ENCODE measurements around the gene DOK3.
"Not testable (repeated sequence)": the region's sequence is repeated elsewhere in the genome, so short reads cannot be mapped to it uniquely, and the experiment has no call there.

The DOK3 gene

DNA sequence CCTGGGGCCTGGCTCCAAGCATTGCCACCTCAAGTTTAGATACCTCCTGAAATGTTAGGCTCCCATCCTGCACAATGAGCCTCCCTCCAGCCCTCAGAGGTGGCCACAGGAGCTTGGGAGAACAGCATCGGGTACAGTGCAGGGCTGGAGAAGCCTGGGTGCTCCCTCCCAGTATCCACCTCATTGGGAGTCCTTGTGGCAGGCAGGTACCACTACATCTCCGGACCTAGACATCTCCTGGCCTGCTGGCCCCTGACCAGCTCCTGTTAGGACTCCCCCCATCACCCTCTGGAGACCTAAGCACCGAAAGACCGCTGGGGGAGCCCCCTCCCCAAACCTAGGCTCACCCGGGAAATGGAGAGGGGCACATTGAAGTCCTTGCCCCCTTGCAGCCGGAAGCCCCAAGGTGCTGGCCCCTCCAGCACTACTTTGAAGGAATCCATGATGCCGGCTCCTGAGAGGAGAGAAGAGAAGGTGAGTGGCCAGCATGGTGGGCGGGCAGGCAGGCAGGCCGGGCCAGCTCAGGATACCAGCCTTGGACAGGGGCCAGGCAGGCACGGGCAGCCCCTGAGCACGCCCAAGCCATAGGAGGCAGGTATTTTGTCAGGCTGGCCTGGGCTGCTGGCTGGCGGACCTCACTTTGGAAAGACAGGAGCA, 13.4 kb downstream of the DOK3 start:
- no peak for DNase-seq

DNA sequence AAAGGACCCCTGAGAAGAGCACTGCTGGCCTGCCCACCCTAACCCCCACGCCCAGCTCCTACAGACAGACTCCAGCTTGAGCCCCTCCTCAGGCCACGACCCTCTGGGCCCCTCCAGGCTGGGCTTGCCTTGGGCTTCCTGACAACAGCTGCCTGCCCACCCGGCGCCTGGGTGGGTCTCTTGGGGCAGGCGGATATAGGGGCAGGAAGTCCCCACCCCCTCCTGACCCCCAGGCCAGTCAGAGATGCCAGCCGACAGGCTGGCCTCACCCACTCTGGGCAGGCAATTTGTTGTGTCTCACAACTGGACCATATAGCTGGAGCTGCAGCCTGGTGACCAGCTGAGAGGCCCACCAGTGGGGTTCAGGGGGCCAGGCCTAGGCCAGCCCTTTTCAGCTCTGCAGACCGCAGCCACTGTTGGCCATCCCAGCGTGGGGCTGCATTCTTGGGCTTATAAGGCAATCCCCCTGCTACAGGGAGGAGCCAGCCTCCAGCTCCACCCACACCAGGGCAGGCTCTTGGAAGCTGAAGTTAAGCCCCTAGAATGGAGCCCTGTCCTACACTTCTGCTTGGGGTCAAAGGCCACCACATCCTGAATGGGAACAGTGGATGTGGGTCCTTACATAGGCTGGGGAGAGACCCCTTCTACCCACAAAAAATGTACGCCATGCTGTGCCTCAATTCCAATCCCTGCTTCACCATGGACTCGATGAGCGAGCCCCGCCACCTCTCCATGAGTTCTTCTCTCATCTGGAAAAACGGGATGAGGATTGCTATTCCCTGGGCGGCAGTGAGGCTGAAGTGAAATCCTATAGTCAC, 14.2 kb downstream of the DOK3 start:
- no peak for DNase-seq

DNA sequence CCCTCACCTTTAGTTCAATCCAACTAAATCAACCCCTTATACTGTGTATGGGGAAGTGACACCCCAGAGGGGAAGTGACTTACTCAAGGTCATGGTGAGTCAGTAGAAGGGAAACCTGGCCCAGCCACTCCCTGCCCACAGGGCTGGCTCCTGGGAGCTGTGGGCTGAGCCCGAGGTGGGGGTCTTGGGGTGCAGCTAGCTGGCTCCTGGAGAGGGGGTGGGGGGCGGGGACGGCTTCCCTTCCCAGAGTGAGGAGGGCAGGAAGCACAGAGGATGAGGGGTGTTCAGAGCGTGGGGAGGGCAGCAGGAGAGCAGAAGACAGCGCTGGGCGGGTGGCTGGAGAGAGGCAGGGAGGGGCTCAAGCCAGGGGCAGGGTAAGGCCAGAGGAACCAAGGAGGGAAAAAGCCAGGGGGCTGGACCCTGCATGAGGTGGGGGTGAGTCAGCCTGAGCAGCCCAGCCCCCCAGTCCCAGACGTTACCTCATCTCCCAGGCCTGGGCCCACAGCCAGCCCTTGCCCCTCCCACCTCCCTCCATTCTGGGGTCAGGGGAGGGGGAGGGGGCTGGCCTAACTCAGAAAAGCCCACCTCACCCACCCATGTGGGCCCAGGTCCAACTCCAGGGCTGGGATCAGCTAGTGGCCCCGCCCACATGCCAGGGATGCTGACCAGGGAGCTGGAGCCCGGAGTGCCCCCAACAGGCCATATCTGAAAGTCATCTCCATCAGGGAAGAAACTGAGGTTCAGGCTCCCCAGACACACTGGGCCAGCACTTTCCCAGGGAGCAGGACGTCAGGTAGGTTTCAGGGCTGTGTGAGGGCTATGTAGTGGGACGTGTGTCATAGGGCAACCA, 15.1 kb downstream of the DOK3 start:
- no peak for DNase-seq

DNA sequence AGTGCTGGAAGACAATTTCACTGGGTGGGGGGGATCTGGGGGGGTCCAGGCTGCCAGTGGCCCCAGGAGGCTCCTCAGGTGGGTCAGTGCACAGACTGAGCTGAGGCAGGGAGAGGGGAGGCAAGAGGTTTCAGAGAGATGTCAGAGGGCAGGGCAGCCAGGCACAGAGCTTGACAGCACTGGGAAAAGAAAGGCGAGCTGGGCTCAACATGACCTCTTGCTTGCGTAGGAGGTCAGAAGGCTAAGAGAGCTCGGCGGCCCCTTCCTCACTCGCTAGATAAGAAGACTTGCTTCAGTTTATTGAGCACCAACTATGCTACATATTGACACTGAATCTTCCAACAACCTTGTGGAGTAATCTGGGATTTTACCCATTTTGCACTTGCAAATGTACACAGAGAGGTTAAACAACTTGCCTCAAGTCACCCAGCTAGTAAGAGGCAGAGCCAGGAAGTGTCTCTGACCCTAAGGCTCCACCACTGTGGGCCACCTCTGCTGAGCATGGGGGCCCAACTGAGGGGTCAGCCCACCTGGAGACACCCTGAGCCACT, 15.8 kb downstream of the DOK3 start:
- DNase-seq = no peak

DNA sequence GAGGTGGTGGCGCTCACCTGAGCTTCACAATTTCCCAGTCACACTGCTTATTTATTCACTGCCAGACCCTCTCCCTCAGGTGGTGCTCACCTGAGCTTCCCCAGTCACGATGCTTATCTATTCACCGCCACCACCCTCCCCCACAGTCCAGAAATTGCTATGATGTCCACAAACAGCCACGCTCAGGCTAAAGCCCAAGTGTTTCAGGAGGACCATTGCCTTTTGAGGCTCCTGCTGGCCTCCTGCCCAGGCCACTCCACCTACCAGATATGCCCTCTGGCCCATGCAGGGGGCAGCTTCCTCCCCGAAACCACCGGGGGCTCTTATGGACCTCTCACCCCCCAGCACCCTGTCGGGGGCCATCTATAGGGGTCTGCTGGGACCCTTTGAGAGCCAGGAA, 16.8 kb downstream of the DOK3 start:
- no peak for DNase-seq

DNA sequence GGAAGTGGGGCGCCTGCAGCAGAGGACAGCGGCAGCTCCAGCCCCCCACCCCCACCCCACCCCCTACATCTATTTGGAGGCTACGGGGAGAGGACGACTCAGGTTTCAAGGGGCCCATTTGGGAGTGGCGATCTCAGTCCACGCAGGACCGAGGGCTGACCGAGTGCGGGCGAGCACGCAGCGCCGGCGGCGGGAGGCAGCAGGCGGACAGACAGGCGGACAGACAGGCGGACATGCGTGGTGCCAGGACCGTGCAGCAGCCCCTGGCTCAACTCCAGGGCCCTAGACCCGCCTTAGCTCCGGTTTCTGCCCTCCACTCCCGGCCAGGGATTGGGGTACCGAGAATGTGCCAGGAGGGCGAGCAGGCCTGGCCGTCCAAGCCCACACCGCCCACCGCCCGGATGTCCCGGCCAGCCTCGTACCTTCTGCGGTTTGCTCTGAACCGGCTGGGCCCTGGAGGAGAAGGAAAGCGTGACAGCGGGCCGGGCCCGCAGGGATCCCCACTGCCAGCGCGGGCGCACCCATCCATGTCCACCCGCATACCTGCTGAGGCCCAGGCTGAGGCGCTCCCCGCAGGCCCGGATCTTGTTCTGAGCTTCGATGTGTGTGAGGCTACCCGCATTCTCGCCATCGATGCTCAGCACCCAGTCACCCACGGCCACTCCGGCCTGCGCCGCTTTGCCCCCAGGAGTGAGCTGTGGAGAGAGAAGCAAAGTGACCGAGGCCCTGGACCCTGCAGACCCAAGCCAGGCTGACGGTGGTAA, 17.5 kb downstream of the DOK3 start:
- DNase-seq = no peak

DNA sequence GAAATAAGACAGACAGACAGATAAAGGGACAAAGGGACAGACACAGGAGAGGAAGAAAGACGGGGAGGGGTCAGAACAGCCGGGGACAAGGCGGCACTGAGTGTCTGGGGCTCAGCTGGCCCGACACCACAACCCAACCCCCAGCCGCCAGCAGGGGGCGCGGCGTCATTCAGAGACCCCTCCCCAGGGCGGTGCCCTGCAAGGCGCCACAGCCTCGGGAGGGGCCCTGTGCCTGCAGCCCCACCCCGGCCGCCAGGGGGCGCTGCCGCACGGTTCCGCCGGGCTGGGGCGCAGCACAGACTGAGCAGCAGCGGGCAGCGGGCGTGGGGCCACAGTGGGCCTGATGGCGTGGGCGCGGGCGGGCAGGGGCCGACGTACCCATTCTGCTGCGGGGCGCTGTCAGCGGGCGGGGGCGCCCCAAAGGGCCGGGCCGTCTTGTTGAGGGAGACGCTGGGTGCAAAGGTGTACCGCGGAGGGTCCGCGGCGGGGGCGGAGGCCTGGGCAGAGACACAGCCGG, 18.1 kb downstream of the DOK3 start:
- DNase-seq = peak; percentile 68

DNA sequence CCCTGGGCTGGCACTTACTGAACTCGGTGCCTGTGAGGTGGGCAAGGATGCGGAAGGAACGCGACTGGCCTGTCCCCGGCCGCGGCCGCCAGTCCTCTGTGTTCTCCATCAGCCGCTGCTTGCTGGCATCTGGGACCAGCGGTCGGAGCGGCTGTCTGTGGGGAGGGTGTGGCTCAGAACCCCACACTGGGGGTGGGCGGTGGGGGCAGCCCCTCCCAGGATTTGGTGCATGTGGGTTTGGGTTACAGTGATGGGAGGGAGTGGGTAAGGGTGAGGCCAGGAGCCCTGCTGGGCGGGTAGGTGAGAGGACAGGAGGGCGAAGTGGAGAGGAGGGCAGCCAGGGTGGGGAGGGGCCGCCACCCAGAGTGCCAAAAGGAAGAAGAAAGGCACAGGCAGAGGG, 18.6 kb downstream of the DOK3 start:
- DNase-seq = no peak

DNA sequence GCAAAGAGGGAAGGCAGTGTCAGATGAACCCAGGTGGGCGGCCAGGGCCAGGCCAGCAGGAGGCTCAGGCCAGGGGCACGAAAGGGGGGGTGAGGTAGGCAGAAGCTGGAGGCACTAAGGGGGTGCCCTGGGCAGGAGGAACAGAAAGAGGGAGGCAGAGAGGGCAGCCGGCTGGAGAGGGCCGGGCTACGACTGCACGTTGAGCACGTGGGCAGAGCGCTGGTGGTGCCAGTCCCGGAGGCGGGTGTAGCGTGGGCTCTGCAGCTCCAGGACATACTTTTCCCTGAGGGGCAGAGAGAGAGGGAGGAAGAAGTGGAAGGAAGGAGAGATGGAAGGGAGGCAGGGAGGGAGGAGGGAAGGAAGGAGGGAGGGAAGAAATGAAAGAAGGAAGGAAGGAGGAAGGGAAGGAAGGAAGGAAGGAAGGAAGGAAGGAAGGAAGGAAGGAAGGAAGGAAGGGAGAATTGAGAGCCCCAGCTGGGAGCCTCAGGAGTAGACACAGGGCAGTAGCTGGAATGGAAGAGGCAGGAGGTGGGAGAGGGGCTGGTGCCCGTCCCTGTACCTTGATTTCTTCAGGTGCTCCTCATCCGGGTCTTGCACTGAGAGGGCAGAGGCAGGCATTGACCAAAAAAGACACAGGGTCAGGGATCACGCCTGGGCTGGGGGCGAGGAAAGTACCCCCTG, 19.2 kb downstream of the DOK3 start:
- no peak for DNase-seq

DNA sequence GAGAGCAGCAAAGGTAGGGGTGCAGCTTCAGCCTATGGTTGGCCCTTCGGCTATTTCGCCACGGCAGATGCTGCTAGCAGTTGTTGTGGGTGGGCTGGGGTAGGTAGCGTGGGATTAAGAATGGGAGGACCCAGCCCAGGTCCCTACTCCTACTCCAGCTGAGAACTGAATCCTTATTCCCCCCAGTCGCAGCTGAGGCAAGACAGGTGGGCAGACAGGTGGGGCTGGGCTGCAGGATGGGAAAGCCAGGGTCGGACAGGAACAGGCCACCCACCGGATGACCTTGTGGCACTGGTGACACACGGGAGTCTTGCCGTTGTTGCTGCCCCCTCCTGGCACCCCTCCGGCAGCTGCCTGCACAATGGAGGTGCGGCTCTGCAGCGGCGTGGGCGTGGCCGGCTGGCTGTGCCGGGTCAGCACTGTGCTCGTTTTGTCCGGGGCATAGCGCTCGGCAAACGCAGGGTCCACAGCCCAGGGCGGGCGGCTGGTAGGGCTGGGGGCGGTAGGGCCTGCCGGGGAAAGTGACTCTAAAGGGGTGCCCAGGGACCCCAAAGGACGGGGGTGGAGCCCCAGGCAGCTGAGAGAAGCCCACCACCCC, 20.4 kb downstream of the DOK3 start:
- no peak for DNase-seq

DNA sequence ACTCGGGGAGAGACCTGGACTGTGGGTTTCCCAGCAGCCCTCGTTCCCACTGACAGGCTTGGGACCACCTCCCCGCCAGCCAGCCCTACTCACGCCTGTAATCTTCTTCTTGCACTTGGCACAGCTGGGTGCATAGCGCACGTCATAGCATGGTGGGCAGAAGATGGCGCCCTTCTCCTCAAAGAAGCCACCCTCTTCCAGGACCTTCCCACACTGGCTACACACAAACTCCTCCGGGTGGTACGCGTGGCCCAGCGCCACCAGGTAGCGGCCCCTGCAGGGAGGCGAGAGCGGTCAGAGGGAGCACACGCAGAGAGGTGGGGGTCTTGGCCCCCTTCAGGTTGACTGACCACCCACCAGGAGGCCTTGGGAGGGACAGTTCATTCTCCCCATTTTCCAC, 21.7 kb downstream of the DOK3 start:
- no peak for DNase-seq

DNA sequence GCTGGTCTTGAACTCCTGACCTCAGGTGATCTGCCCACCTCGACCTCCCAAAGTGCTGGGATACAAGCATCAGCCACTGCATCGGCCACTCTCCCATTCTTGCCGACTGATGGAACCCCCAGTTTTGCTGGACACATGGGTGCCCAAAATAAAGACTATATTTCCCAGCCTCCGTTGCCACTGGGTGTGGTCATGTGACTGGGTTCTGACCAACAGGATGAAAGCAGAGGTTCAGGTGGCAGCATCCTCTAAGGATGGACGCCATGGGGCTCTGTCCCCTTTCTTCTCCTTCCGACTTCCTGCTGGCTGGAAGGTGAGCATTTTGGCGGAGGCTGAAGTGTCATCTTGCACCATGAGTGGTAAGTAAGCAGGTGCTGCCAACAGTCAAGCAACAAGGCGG, 22.5 kb downstream of the DOK3 start:
- no peak for DNase-seq

DNA sequence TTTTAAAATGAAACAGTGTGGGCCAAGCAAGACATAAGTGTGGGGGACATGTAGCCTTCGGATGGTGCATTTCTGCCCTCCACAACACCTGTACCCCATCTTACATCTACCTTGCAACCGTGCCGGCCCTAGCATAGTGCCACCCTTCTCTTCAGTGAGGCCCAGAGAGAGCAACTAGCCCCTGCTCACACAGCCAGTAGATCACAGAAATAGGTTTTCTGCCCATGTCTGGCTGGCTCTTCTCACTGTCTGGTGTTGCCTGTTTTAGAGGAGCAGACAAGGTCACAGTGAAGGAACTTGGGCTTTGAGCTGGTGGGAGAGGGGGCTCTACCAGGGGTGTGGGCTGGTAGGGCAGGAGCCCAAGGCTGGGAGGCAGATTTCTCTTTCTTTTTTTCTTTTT, 23.4 kb downstream of the DOK3 start:
- no peak for DNase-seq

DNA sequence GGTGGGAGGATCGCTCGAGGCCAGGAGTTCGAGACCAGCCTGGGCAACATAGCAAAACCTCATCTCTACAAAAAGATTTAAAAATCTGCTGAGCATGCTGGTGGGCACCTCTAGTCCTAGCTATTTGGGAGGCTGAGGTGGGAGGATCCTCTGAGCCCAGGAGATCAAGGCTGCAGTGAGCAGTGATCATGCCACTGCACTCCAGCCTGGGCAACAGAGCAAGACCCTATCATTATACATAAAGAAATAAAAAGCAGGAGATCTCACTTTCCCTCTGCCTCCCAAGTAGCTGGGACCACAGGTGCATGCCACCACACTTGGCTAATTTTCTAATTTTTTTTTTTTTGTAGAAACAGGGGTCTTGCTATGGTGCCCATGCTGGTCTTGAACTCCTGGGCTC, 23.9 kb downstream of the DOK3 start:
- not testable (repeated sequence) for DNase-seq

DNA sequence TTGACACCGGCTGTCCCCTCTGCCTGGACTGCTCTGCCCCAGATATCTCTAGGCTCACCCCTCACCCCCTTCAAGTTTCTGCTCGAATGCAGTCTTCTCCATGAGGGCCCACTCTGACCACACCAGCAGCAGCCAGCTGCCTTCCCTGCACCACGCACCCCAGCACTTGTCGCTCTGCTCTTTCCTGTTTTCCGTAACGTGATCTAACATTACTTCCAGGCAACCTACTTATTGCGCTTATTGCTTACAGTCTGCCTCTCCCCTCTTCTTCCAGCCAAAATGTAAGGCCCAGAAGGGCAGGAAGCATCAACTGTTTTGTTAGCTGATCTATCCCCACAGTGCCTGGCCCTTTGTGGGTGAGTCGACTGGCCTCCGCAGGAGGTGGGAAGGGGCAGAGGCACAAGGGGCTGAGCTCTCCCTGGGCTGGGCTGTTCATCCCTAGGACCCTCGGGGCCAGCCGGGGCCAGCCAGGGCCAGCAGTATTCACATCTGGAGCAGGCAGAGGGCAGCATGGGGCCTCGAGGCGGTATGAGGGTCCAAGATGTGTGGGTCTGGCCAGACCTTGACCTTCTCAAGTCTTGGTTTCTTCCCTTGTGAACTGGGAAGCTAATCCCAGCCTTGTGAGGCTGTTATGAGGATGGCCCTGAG, 24.6 kb downstream of the DOK3 start:
- no peak for DNase-seq

DNA sequence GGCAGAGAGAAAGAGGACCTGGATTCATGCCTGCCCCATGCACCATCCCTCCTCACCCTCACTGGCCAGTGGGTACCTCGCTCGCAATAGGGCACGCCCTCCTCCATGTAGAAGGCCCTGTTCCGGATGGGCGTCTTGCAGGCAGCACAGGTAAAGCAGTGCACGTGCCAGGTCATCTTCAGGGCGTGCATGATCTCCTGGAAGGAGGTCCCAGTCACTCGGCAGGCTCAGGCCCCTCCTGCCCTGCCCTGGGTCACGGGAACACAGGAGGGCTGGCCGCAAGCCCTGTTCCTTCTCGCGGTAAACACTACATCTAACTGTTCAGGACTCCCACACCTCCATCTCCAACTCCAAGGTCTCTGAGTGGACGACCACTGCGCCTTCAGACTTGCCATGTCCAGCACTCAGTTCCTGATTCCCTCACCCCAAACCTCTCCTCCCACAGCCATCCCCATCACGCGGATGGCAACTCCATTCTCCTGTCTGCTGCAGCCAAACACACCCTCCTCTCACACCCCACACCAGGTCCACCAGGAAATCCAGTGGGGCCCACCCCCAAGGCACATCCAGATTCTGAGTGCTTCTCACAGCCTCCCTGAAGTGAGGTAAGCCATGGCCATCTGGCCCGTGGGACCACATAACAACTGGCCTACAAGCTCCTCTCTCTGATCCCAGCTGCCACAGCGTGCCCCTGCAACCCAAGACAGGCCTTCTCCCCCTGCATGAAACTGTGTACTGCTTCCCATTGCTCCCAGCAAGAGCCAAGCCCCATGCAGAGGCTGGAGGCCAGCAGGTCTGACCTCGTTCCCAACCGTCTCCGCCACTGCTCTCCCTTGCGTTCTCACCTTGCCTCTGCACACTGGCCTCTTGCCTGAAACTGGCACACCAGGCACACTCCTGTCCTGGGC, 25.4 kb downstream of the DOK3 start:
- no peak for DNase-seq

DNA sequence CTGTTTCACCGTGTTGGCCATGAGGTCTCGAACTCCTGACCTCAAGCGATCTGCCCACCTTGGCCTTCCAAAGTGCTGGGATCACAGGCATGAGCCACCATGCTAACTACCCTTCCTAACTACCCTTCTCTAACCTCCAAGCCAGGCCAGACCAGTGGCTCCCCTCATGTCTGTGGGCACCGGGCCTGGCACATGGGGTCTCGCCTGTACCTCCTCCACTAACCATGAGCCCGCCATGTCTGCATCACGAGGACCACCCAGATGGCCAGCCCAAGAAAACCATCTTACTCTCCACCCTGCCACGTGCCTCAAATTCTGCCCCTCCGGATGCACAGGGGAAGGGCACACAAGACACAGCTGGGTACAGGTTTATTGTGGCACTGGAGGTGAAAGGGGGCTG, 26.6 kb downstream of the DOK3 start:
- DNase-seq = no peak

DNA sequence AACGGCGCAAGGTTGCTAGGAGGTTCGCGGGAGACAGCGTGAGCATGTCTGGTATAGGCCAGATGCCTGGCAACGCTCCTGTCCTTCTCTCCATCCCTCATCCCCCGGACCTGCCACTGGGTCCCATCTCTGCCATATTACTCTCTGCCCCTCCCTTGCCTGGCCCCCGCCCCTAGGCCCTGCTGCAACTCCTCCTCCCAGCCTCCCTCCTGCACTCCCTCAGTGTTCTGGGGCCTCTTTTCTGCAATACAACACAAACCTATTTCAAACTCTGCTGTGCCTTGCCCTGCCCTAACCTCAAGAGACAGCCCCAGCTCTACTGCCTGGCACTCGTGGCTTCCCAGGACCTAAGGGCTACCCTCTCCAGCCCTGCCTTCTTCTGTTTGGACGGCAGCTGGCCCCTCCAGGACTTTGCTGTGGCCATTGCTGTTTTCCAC, 27.2 kb downstream of the DOK3 start:
- no peak for DNase-seq

DNA sequence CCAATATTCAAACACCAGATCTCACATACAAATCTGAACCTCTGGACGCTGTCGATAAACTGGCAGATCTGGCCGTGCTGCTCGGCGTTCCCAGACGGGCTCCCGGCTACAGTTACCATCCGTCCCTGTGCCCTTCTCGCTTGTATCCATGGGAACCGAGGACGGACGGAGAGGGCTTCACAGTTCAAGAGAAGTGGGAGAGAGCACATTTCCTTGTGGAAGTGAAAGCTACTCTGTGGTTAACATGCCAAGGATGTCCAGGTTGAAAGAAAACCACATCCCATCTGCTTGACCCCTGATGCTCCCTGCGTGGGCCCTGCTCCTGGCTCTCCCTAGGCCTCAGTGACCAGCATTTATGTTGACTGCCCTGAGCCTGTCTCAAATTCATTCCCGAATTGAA, 29.9 kb downstream of the DOK3 start:
- DNase-seq = no peak

Data from NCI-H1694 (cell line).